SK-N-SH (cell line): ENCODE data around the gene YIF1B. TPM values are rescaled to one million over a fixed set of nuclear protein-coding genes. Genes with fewer than 3 reads are reported as not detected.
A peak's percentile ranks its signal among the peaks of the same experiment; 100 is the strongest.

Experiments
- CTCF ChIA-PET: fragments of 300-600, 350-600 bp; formaldehyde crosslinking; extraction: SDS; loops from one replicate; lab custom pipeline; 2021; lab: Yijun Ruan, JAX
- POLR2A ChIA-PET: fragments of 350-600 bp; sonication (Branson Sonifier 250); formaldehyde crosslinking; extraction: SDS; loops from one replicate; lab custom pipeline; 2020; ENCODE audit warnings: antibody characterized with exemption, inconsistent platforms; lab: Yijun Ruan, JAX
- DNase-seq: peaks from one replicate; pipeline ENCODE4 v3.0.0; 2012
- H2AFZ ChIP-seq: fragments of 200-600 bp; sonication (generic); 2 replicates; pipeline ENCODE4 v1.8.1; 2016; ENCODE audit warnings: antibody characterized with exemption, mild to moderate bottlenecking, low read depth
- H3F3A ChIP-seq: fragments of 200-600 bp; sonication (generic); replicated peaks from 2 replicates; pipeline ENCODE3; 2016; ENCODE audit warnings: antibody characterized with exemption, mild to moderate bottlenecking; ENCODE audit not compliant: insufficient read depth
- H3K27ac ChIP-seq, 2 experiments: fragments of 200-500 bp in 1 of 2; fragments of 200-600 bp in 1 of 2; sonication (Bioruptor generic) in 1 of 2; sonication (generic), shearing (Covaris generic) in 1 of 2; 2 replicates each; pipeline versions ENCODE4 v1.5.1 to v1.6.1; 2014 to 2016; ENCODE audit warnings: low read depth in 2 of 2, inconsistent platforms in 1 of 2, low read length in 1 of 2, mild to moderate bottlenecking in 1 of 2, mixed read lengths in 1 of 2
- H3K27me3 ChIP-seq: fragments of 200-600 bp; sonication (generic), shearing (Covaris generic); 2 replicates; pipeline ENCODE4 v1.6.1; 2016; ENCODE audit warnings: mixed run types; ENCODE audit not compliant: insufficient read depth
- H3K36me3 ChIP-seq, 2 experiments: fragments of 200-500 bp in 1 of 2; fragments of 200-600 bp in 1 of 2; sonication (Bioruptor generic) in 1 of 2; sonication (generic) in 1 of 2; replicated peaks in 1 of 2; 2 replicates each; pipeline versions ENCODE3 to v1.5.1; 2014 to 2016; ENCODE audit warnings: low read length in 1 of 2, mild to moderate bottlenecking in 1 of 2; ENCODE audit not compliant: insufficient read depth in 2 of 2, control insufficient read depth in 1 of 2
- H3K4me1 ChIP-seq, 2 experiments: fragments of 200-500 bp in 1 of 2; fragments of 200-600 bp in 1 of 2; sonication (Bioruptor generic) in 1 of 2; sonication (generic), shearing (Covaris generic) in 1 of 2; 2 replicates each; pipeline versions ENCODE4 v1.5.1 to v1.6.1; 2014 to 2016; ENCODE audit warnings: low read depth in 1 of 2, low read length in 1 of 2, mixed run types in 1 of 2; ENCODE audit not compliant: insufficient read depth in 2 of 2, control insufficient read depth in 1 of 2
- H3K4me2 ChIP-seq: fragments of 200-600 bp; sonication (generic), shearing (Covaris generic); 2 replicates; pipeline ENCODE4 v1.6.1; 2017; ENCODE audit warnings: mixed run types
- H3K4me3 ChIP-seq, 2 experiments: fragments of 200-500 bp in 1 of 2; fragments of 200-600 bp in 1 of 2; sonication (Bioruptor generic) in 1 of 2; sonication (generic), shearing (Covaris generic) in 1 of 2; 2 replicates each; pipeline versions ENCODE4 v1.5.1 to v1.8.1; 2014 to 2016; ENCODE audit warnings: low read depth in 2 of 2, inconsistent platforms in 1 of 2, low read length in 1 of 2, mild to moderate bottlenecking in 1 of 2, mixed read lengths in 1 of 2, moderate library complexity in 1 of 2
- H3K79me2 ChIP-seq: fragments of 200-600 bp; sonication (generic); 2 replicates; pipeline ENCODE4 v1.8.1; 2017; ENCODE audit warnings: mild to moderate bottlenecking; ENCODE audit not compliant: insufficient read depth
- H3K9ac ChIP-seq: fragments of 200-600 bp; sonication (generic); 2 replicates; pipeline ENCODE4 v1.6.1; 2017; ENCODE audit warnings: mixed run types
- H3K9me2 ChIP-seq: fragments of 200-600 bp; sonication (generic); 2 replicates; pipeline ENCODE4 v1.6.1; 2017; ENCODE audit warnings: mixed run types
- H3K9me3 ChIP-seq: fragments of 200-600 bp; sonication (generic); 2 replicates; pipeline ENCODE4 v1.6.1; 2017; ENCODE audit warnings: mixed run types, mild to moderate bottlenecking, moderate library complexity
- H4K20me1 ChIP-seq: fragments of 200-600 bp; sonication (generic); 2 replicates; pipeline ENCODE4 v1.6.1; 2017; ENCODE audit warnings: mild to moderate bottlenecking, mixed run types; ENCODE audit not compliant: insufficient read depth
- ELF1 ChIP-seq: IDR thresholded peaks from 2 replicates; pipeline ENCODE4 v1.4.0; 2012
- EZH2phosphoT487 ChIP-seq: fragments of 200-600 bp; sonication (generic); IDR thresholded peaks from 2 replicates; pipeline ENCODE4 v1.6.1; 2017; ENCODE audit warnings: low read depth, mixed run types, mild to moderate bottlenecking, antibody characterized with exemption, moderate library complexity, borderline replicate concordance
- FOXJ3 ChIP-seq: sonication (generic); formaldehyde crosslinking; IDR thresholded peaks from 2 replicates; pipeline ENCODE4 v1.5.1; 2020; ENCODE audit warnings: mild to moderate bottlenecking, missing genetic modification reagents
- GABPA ChIP-seq: IDR thresholded peaks from 2 replicates; pipeline ENCODE4 v1.4.0; 2012; ENCODE audit warnings: low read depth, mild to moderate bottlenecking
- GATA2 ChIP-seq: sonication (generic); formaldehyde crosslinking; IDR thresholded peaks from 2 replicates; pipeline ENCODE4 v1.5.0; 2020; ENCODE audit warnings: mild to moderate bottlenecking, missing genetic modification reagents
- MEF2A ChIP-seq: IDR thresholded peaks from 2 replicates; pipeline ENCODE4 v1.4.0; 2012; ENCODE audit warnings: low read depth, borderline replicate concordance
- NRF1 ChIP-seq: IDR thresholded peaks from 2 replicates; pipeline ENCODE4 v1.6.1; 2012; ENCODE audit warnings: low read depth, mild to moderate bottlenecking, low read length
- RCOR1 ChIP-seq: fragments of 150-350 bp; IDR thresholded peaks from 2 replicates; pipeline ENCODE4 v1.6.1; 2017; ENCODE audit warnings: antibody characterized with exemption, low read length
- REST ChIP-seq: IDR thresholded peaks from 2 replicates; pipeline ENCODE4 v1.6.1; 2012; ENCODE audit warnings: mild to moderate bottlenecking, low read depth, low read length, moderate library complexity
- RXRA ChIP-seq: IDR thresholded peaks from 2 replicates; pipeline ENCODE4 v1.4.0; 2012; ENCODE audit warnings: low read depth, mild to moderate bottlenecking, borderline replicate concordance
- SIN3A ChIP-seq: IDR thresholded peaks from 2 replicates; pipeline ENCODE4 v1.6.1; 2012; ENCODE audit warnings: low read depth, mild to moderate bottlenecking, low read length, moderate library complexity, borderline replicate concordance
- TCF12 ChIP-seq: IDR thresholded peaks from 2 replicates; pipeline ENCODE4 v1.4.0; 2012
- USF2 ChIP-seq: fragments of 150-350 bp; IDR thresholded peaks from 2 replicates; pipeline ENCODE4 v1.6.1; 2017; ENCODE audit warnings: antibody characterized with exemption, low read length, low read depth, borderline replicate concordance
- YY1 ChIP-seq: IDR thresholded peaks from 2 replicates; pipeline ENCODE4 v1.4.0; 2012; ENCODE audit warnings: low read depth, mild to moderate bottlenecking
- WGBS: methylation state at CpG from one replicate; pipeline ENCODE4 v1.1.6; 2017; ENCODE audit warnings: low lambda C conversion rate; 5-methylcytosine and 5-hydroxymethylcytosine counted together
- polyA plus RNA-seq, 3 experiments: library from polyadenylated mRNA; depleted of rRNA; stranded (reverse); fragments of >200 nt; gene quantifications; 2 replicates each; pipeline ENCODE4 v1.2.3, GENCODE V29; 2012
- TF ChIP-seq, protein P1 (sequence below): fragments of 150-350 bp; IDR thresholded peaks from 2 replicates; pipeline ENCODE4 v1.6.1; 2016; ENCODE audit warnings: mild to moderate bottlenecking, low read depth, low read length
- TF ChIP-seq, protein P2 (sequence below): IDR thresholded peaks from 2 replicates; pipeline ENCODE4 v1.4.0; 2012; ENCODE audit warnings: low read depth, borderline replicate concordance
- TF ChIP-seq, protein P3 (sequence below): IDR thresholded peaks from 2 replicates; pipeline ENCODE4; 2012

YIF1B gene
- polyA plus RNA-seq, 1 of the 3 experiments (the other 2 are of a cell fraction), result 121 TPM

GRCh38 chr19:38288123-38288855, 27.5 kb downstream of the YIF1B start:
- no peaks in the 10 kb centered on the region for H3K36me3 ChIP-seq
- no peaks in the 10 kb centered on the region for H3K27me3 ChIP-seq
- no peak overlapping the region for H3K4me2 ChIP-seq
- H4K20me1 ChIP-seq, result no peaks in the 10 kb centered on the region
- H3K79me2 ChIP-seq, result no peaks in the 10 kb centered on the region
- CTCF ChIA-PET, result interaction anchor here (1.1 to 1.5 kb wide), 2 partner anchors 44 to 386 kb away, joined by 3 to 4 read pairs; no protein-coding TSS in a partner anchor
- H3K9ac ChIP-seq, result no peak overlapping the region
- peak overlapping the region in 1 of 2 experiments; percentile 77; a peak in 2 of 4 replicates for H3K27ac ChIP-seq
- H2AFZ ChIP-seq, result no peak overlapping the region
- POLR2A ChIA-PET, result no interaction called here
- no peaks in the 10 kb centered on the region for H3F3A ChIP-seq
- H3K4me3 ChIP-seq, result no peak overlapping the region
- no peaks in the 10 kb centered on the region for H3K9me3 ChIP-seq
- H3K4me1 ChIP-seq, result peaks cover 0 to 17% of the 10 kb centered on the region in 2 experiments; a peak in 1 of 4 replicates
- WGBS, result 53% methylated on average over 8 of the region's 16 CpGs
- TF ChIP-seq RCOR1, result no peak
- no peak for TF ChIP-seq RXRA
- no peak for TF ChIP-seq USF2
- no peak for TF ChIP-seq ELF1
- TF ChIP-seq FOXJ3, result no peak
- no peak for TF ChIP-seq YY1
- TF ChIP-seq, protein P1, sequence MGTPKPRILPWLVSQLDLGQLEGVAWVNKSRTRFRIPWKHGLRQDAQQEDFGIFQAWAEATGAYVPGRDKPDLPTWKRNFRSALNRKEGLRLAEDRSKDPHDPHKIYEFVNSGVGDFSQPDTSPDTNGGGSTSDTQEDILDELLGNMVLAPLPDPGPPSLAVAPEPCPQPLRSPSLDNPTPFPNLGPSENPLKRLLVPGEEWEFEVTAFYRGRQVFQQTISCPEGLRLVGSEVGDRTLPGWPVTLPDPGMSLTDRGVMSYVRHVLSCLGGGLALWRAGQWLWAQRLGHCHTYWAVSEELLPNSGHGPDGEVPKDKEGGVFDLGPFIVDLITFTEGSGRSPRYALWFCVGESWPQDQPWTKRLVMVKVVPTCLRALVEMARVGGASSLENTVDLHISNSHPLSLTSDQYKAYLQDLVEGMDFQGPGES, result no peak
- TF ChIP-seq REST, result no peak
- no peak for TF ChIP-seq MEF2A
- TF ChIP-seq GATA2 (CRISPR knock-in tag), result no peak
- no peak for TF ChIP-seq GABPA
- TF ChIP-seq EZH2phosphoT487, result no peak
- no peak for TF ChIP-seq SIN3A
- TF ChIP-seq, protein P2, sequence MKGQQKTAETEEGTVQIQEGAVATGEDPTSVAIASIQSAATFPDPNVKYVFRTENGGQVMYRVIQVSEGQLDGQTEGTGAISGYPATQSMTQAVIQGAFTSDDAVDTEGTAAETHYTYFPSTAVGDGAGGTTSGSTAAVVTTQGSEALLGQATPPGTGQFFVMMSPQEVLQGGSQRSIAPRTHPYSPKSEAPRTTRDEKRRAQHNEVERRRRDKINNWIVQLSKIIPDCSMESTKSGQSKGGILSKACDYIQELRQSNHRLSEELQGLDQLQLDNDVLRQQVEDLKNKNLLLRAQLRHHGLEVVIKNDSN, result no peak
- TF ChIP-seq, protein P3, sequence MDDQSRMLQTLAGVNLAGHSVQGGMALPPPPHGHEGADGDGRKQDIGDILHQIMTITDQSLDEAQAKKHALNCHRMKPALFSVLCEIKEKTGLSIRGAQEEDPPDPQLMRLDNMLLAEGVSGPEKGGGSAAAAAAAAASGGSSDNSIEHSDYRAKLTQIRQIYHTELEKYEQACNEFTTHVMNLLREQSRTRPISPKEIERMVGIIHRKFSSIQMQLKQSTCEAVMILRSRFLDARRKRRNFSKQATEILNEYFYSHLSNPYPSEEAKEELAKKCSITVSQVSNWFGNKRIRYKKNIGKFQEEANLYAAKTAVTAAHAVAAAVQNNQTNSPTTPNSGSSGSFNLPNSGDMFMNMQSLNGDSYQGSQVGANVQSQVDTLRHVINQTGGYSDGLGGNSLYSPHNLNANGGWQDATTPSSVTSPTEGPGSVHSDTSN, result no peak
- no peak for TF ChIP-seq NRF1
- TF ChIP-seq TCF12, result no peak
- DNase-seq, result peak; percentile 76
- H3K9me2 ChIP-seq, result no peaks in the 10 kb centered on the region
